H1 (cell line): ENCODE results near the gene EXT2. TPM values are rescaled to one million over a fixed set of nuclear protein-coding genes. Genes with fewer than 3 reads are reported as not detected.

Experiments
- CBX8 ChIP-seq: fragments of 300-800, 300-1000 bp; sonication (generic); IDR thresholded peaks from 2 replicates; pipeline ENCODE4 v1.7.1; 2016; ENCODE audit warnings: low read depth, low read length, borderline replicate concordance
- CREB1 ChIP-seq: IDR thresholded peaks from 2 replicates; pipeline ENCODE4 v1.6.1; 2012; ENCODE audit warnings: inconsistent platforms
- EP300 ChIP-seq, 2 experiments: IDR thresholded peaks; 1 replicate in 1 of 2; 2 replicates in 1 of 2; pipeline ENCODE4 v1.6.1; 2011 to 2012; ENCODE audit warnings: low read depth in 2 of 2, low read length in 2 of 2, mild to moderate bottlenecking in 2 of 2, borderline replicate concordance in 1 of 2, inconsistent platforms in 1 of 2, moderate library complexity in 1 of 2
- SP2 ChIP-seq: IDR thresholded peaks from 2 replicates; pipeline ENCODE4 v1.6.1; 2012; ENCODE audit warnings: mild to moderate bottlenecking, low read length, inconsistent platforms
- TEAD4 ChIP-seq: IDR thresholded peaks from 2 replicates; pipeline ENCODE4 v1.6.1; 2012; ENCODE audit warnings: low read depth, low read length, inconsistent platforms, mixed read lengths
- polyA plus RNA-seq, 7 experiments: library from polyadenylated mRNA; depleted of rRNA in 3 of 7; stranded (reverse) in 5 of 7; unstranded in 2 of 7; fragments of >200 nt in 5 of 7; fragments of 200-250 nt in 2 of 7; gene quantifications; 1 replicate in 5 of 7; 2 replicates in 1 of 7; 4 replicates in 1 of 7; pipeline versions ENCODE4 v1.2.1 to v1.2.3, GENCODE V29; 2011 to 2013; ENCODE audit warnings: missing spikeins in 2 of 7, mixed read lengths in 2 of 7
- total RNA-seq: library from RNA; stranded (reverse); fragmentation: NEBNext Ultra II Directional; extraction: Animal tissue kit (Norgen Biotek cat#: 25700); gene quantifications from 2 replicates; pipeline ENCODE4 v1.2.1, GENCODE V29; 2021

EXT2 gene
- total and polyA plus RNA-seq, 2 of the 8 experiments (the other 6 are each of a cell fraction or from before 2014, with no cell fraction given) = 29.8 to 42.8 TPM

- TF ChIP-seq CBX8 (no peak), CREB1 (no peak), SP2 (no peak), EP300 (IDR thresholded peaks at IDR 0.05; ENCODE audit: borderline replicate concordance in 1 of 2, low read depth in 2 of 2, low read length in 2 of 2) (no peak), TEAD4 (no peak)
Observed at GRCh38 chr11:44257338-44258189, 162.1 kb downstream of the EXT2 start (continued).
